Neutrophil (primary cell): ENCODE data around the gene NKG7.

ENCODE experiments used
- H3K27ac ChIP-seq: fragments of 200-600 bp; sonication (generic); 2 replicates; pipeline ENCODE4 v1.5.1; 2016; ENCODE audit warnings: mild to moderate bottlenecking, moderate library complexity
- H3K27me3 ChIP-seq: fragments of 200-600 bp; sonication (generic); 2 replicates; pipeline ENCODE4 v1.6.0; 2016; ENCODE audit warnings: mild to moderate bottlenecking
- H3K36me3 ChIP-seq: fragments of 200-600 bp; sonication (generic); 2 replicates; pipeline ENCODE4 v1.5.1; 2017
- H3K4me1 ChIP-seq, 2 experiments: fragments of 200-600 bp in 1 of 2; sonication (generic) in 1 of 2; 1 replicate in 1 of 2; 2 replicates in 1 of 2; pipeline versions ENCODE4 v1.5.1 to v1.6.1; 2013 to 2016; ENCODE audit warnings: low read depth in 1 of 2, low read length in 1 of 2, mild to moderate bottlenecking in 1 of 2, moderate library complexity in 1 of 2; ENCODE audit not compliant: control insufficient read depth in 1 of 2, insufficient read depth in 1 of 2
- H3K4me3 ChIP-seq, 2 experiments: fragments of 200-600 bp in 1 of 2; sonication (generic) in 1 of 2; 1 replicate in 1 of 2; 2 replicates in 1 of 2; pipeline ENCODE4 v1.5.1; 2013 to 2016; ENCODE audit warnings: low read depth in 1 of 2, low read length in 1 of 2, mild to moderate bottlenecking in 1 of 2, moderate library complexity in 1 of 2
- H3K9me3 ChIP-seq: fragments of 200-600 bp; sonication (generic); 2 replicates; pipeline ENCODE4 v1.5.1; 2016
- TF ChIP-seq, protein P1 (sequence below): fragments of 200-600 bp; sonication (generic); IDR thresholded peaks from 2 replicates; pipeline ENCODE4 v1.5.1; 2016; ENCODE audit warnings: antibody characterized with exemption

Gene NKG7

DNA sequence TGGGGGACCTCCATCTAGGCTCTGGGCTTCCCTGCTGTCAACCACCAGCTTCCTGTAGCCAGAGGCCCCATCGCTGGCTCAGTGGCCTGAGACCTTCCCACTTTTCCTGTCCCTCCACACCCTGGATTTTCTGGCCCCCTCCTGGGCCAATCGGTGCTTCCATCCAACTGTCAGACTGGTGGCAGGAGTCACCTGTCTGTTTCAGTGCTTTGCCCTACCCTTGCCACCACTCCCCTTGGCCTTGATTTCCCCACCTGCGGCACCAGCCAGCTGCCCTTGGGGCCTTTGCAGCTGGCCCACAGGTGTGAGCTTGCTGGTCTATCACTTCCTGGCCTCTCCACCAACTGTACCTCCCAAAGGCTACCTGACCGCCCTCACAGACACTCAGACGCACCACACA lies 43.0 kb downstream of the NKG7 start:
- Histone ChIP-seq H3K27ac (no peak overlapping the region), H3K36me3 (no peaks in the 10 kb centered on the region), H3K4me3 (no peak overlapping the region), H3K4me1 (peaks cover 0 to 8% of the 10 kb centered on the region in 2 experiments), H3K27me3 (peaks cover 61% of the 10 kb centered on the region), H3K9me3 (no peaks in the 10 kb centered on the region)
- TF ChIP-seq, protein P1, sequence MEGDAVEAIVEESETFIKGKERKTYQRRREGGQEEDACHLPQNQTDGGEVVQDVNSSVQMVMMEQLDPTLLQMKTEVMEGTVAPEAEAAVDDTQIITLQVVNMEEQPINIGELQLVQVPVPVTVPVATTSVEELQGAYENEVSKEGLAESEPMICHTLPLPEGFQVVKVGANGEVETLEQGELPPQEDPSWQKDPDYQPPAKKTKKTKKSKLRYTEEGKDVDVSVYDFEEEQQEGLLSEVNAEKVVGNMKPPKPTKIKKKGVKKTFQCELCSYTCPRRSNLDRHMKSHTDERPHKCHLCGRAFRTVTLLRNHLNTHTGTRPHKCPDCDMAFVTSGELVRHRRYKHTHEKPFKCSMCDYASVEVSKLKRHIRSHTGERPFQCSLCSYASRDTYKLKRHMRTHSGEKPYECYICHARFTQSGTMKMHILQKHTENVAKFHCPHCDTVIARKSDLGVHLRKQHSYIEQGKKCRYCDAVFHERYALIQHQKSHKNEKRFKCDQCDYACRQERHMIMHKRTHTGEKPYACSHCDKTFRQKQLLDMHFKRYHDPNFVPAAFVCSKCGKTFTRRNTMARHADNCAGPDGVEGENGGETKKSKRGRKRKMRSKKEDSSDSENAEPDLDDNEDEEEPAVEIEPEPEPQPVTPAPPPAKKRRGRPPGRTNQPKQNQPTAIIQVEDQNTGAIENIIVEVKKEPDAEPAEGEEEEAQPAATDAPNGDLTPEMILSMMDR = no peak

DNA sequence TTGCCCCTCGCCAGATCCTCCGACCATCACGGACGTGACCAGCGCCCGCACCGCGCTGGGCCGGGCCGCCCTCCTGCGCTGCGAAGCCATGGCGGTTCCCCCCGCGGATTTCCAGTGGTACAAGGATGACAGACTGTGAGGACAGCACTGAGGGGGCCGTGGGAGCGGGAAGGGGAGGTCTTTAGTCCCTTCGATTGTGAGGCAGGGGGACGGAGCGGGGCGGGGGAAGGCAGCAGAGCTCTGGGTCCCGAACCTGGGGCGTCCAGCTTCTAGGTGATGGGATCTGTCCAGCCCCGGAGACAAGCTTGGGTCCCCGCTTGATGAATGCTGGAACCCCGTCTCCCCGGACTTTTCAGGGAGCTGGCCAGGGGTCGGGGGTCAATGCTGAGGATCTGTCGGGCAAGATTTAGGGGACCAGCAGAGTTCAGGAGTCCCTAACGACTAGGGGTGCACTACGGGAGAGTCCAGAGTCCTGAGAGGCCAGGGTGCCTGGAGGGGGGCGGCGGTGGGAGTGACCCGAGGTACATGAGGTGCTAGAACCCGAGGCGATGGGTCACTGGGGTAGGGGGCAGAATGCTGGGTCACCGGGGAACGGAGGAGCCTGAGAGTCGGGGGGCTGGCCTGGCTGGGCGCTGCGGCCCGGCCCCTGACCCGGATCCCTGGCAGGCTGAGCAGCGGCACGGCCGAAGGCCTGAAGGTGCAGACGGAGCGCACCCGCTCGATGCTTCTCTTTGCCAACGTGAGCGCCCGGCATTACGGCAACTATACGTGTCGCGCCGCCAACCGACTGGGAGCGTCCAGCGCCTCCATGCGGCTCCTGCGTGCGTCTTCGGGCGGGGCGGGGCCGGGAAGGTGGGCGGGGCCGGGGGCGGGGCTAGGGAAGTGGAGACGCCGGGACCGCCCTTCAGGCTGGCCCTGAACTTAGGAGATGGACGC lies 45.1 kb downstream of the NKG7 start:
- no peaks in the 10 kb centered on the region for H3K36me3 ChIP-seq
- peak overlapping the region in 1 of 2 experiments; percentile 30 for H3K4me3 ChIP-seq
- H3K27me3 ChIP-seq = peaks cover 80% of the 10 kb centered on the region
- no peaks in the 10 kb centered on the region for H3K9me3 ChIP-seq
- no peak overlapping the region for H3K27ac ChIP-seq
- TF ChIP-seq, protein P1 = no peak
- peaks cover 0 to 8% of the 10 kb centered on the region in 2 experiments for H3K4me1 ChIP-seq

DNA sequence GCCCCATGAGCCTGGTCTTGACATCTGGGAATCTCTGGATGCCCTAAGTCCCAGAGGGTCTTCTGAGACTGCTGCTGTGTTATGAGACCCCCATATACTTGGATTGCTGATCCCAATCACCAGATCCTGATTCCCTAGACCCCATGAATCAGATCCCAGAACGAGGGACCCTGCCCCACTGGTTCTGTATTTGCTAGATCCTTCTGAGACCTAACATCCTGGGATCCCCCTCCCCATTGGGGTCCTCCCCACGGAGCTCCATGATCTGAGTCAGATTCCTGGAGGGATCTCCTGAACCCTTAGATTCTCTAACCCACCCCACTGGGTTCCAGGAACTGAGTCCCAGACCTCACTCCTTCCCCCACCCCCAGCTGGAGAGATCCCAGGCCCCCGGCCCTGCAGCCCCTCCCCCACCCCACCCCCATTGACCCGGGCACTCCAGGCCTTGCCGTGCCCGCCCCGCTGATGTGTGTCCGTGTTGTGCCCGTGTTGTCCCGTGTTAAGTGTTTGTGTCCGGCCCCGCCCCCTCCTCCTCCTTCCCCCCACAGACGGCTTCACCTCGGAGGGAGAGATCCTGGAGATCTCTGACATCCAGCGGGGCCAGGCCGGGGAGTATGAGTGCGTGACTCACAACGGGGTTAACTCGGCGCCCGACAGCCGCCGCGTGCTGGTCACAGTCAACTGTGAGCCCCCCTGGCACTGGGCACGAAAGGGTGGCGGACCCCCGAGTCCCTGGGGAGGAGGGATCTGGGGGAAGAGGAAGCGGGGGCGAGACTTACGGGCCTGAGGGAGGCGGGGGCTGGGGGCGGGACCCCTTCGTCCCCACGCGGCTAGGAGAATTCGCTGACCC lies 46.0 kb downstream of the NKG7 start:
- peaks cover 87% of the 10 kb centered on the region for H3K27me3 ChIP-seq
- H3K27ac ChIP-seq = no peak overlapping the region
- H3K36me3 ChIP-seq = no peaks in the 10 kb centered on the region
- no peaks in the 10 kb centered on the region for H3K9me3 ChIP-seq
- peaks cover 0 to 8% of the 10 kb centered on the region in 2 experiments for H3K4me1 ChIP-seq
- TF ChIP-seq, protein P1 = no peak
- no peak overlapping the region for H3K4me3 ChIP-seq

DNA sequence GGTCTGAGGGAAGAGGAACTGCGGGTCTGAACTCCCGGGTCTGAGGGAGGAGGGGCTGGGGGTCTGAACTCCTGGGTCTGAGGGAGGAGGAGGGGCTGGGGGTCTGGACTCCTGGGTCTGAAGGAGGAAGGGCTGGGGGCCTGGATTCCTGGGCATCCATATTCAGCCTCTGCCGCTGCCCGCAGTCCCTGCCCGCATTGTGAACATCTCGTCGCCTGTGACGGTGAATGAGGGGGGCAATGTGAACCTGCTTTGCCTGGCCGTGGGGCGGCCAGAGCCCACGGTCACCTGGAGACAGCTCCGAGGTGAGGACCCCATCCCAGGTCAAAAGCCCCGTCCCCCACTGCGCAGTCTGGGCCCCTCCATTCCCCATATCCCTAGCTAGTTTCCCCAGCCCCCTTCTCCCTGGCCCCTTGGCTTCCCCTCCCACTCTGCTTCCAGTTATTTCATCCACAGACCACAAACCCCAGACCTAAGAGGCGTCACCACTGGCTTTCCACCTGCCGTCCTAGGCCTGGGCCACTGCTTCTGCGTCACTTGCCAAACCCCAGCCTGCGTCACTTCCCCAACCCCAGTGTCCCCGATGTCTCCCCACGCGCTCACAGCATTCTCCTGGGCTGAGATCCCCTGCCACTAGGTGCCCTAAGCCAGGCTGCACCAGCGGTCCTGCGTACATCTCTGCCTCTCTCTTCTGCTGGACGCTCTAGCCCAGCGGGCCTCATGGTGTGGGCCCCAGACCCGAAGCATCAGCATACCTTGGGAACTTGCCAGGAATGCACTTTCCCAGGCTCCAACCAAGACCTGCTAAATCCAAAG lies 47.1 kb downstream of the NKG7 start:
- Histone ChIP-seq H3K9me3 (no peaks in the 10 kb centered on the region), H3K27ac (no peak overlapping the region), H3K4me1 (peaks cover 0 to 8% of the 10 kb centered on the region in 2 experiments), H3K36me3 (no peaks in the 10 kb centered on the region), H3K4me3 (no peak overlapping the region), H3K27me3 (peaks cover 84% of the 10 kb centered on the region)
- TF ChIP-seq, protein P1 = no peak

DNA sequence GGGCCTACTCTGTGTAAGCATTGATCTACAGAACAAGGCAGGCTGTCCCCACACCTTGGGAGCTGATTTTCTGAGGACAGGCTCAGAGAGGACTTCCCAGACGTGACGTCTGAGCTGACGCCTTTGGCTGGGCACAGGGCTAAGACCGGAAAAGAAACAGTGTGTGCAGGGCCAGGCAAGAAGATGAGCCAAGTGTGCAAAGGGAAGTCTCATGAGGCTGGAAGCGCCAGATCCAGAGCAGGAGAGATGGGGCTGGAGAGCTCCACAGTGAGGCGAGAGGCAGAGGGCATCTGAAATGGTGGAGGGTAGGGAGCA lies 48.3 kb downstream of the NKG7 start:
- Histone ChIP-seq H3K4me1 (peaks cover 0 to 8% of the 10 kb centered on the region in 2 experiments), H3K27ac (no peak overlapping the region), H3K4me3 (no peak overlapping the region), H3K36me3 (no peaks in the 10 kb centered on the region), H3K9me3 (no peaks in the 10 kb centered on the region), H3K27me3 (peaks cover 73% of the 10 kb centered on the region)
- TF ChIP-seq, protein P1 = no peak
